HCT116 (cell line): ENCODE results near the gene RNF126. TPM values are rescaled to one million over a fixed set of nuclear protein-coding genes. Genes with fewer than 3 reads are reported as not detected.

Experiments used
- ATAC-seq: fragments of 200-7000 bp; cut with Tn5 transposase; 2 replicates; pipeline ENCODE4 v1.9.1; 2020; ENCODE audit warnings: mild to moderate bottlenecking, moderate library complexity
- BruUV-seq: library from RNA; stranded (reverse); fragments of 400-500 nt; replicated peaks from 2 replicates; lab custom pipeline; 2021; lab: Mats Ljungman, UMichigan
- CTCF ChIA-PET: fragments of 300-600 bp; sonication (Branson Sonifier 250); formaldehyde crosslinking; loops from one replicate; lab custom pipeline; 2021; ENCODE audit warnings: antibody characterized with exemption; lab: Charles Lee
- POLR2A ChIA-PET: fragments of 300-600, 350-600 bp; sonication (Branson Sonifier 250); formaldehyde crosslinking; loops from one replicate; lab custom pipeline; 2021; ENCODE audit warnings: antibody characterized with exemption; lab: Charles Lee
- RAD21 ChIA-PET, 2 experiments: fragments of 300-600 bp; sonication (Branson Sonifier 250); formaldehyde crosslinking; loops; one replicate each; lab custom pipeline; 2023; ENCODE audit warnings: low total read pairs in 2 of 2; ENCODE audit not compliant: uncharacterized antibody in 2 of 2, unreplicated experiment in 2 of 2, low non-redundant PET in 1 of 2; lab: Charles Lee
- DNase-seq: peaks from one replicate; pipeline ENCODE4 v3.0.0-alpha.2; 2010; ENCODE audit warnings: low read depth, low spot score
- H2AFZ ChIP-seq: fragments of 200-600 bp; shearing (Covaris generic), sonication (generic); 2 replicates; pipeline ENCODE4 v1.6.1; 2017; ENCODE audit warnings: low read depth, mixed run types, mixed read lengths, antibody characterized with exemption, low read length; ENCODE audit not compliant: poor library complexity, severe bottlenecking
- H3K27ac ChIP-seq: 2 replicates; pipeline ENCODE4 v1.5.1; 2012; ENCODE audit warnings: low read depth, low read length
- H3K27me3 ChIP-seq: fragments of 200-600 bp; sonication (generic); 2 replicates; pipeline ENCODE4 v1.6.1; 2016; ENCODE audit warnings: mixed run types, low read length, mixed read lengths; ENCODE audit not compliant: insufficient read depth
- H3K36me3 ChIP-seq, 2 experiments: fragments of 200-500 bp in 1 of 2; fragments of 200-600 bp in 1 of 2; sonication (Bioruptor generic) in 1 of 2; sonication (generic) in 1 of 2; 2 replicates each; pipeline versions ENCODE4 v1.5.1 to v1.6.1; 2014 to 2016; ENCODE audit warnings: low read length in 2 of 2, inconsistent platforms in 1 of 2, mixed read lengths in 1 of 2, mixed run types in 1 of 2; ENCODE audit not compliant: insufficient read depth in 2 of 2, control insufficient read depth in 1 of 2
- H3K4me1 ChIP-seq, 2 experiments: fragments of 200-600 bp in 1 of 2; sonication (generic) in 1 of 2; 2 replicates each; pipeline versions ENCODE4 v1.5.1 to v1.6.1; 2012 to 2017; ENCODE audit warnings: low read length in 2 of 2, inconsistent platforms in 1 of 2, mild to moderate bottlenecking in 1 of 2, mixed read lengths in 1 of 2, mixed run types in 1 of 2, moderate library complexity in 1 of 2; ENCODE audit not compliant: insufficient read depth in 2 of 2, control insufficient read depth in 1 of 2
- H3K4me2 ChIP-seq: fragments of 200-600 bp; sonication (generic); 2 replicates; pipeline ENCODE4 v1.6.1; 2017; ENCODE audit warnings: mixed run types, low read length, mixed read lengths
- H3K4me3 ChIP-seq, 2 experiments: fragments of 200-600 bp in 1 of 2; sonication (generic) in 1 of 2; replicated peaks in 1 of 2; 2 replicates each; pipeline ENCODE4 v1.5.1; 2011 to 2016; ENCODE audit warnings: low read length in 2 of 2, control low read depth in 1 of 2, low read depth in 1 of 2, mild to moderate bottlenecking in 1 of 2, mixed read lengths in 1 of 2, mixed run types in 1 of 2
- H3K79me2 ChIP-seq: fragments of 200-600 bp; sonication (generic); 2 replicates; pipeline ENCODE4 v1.6.1; 2017; ENCODE audit warnings: mild to moderate bottlenecking, mixed run types, low read length, moderate library complexity, mixed read lengths; ENCODE audit not compliant: insufficient read depth
- H3K9ac ChIP-seq: fragments of 200-600 bp; sonication (generic); 2 replicates; pipeline ENCODE4 v1.6.1; 2016; ENCODE audit warnings: low read length, mixed read lengths
- H3K9me2 ChIP-seq: fragments of 200-600 bp; sonication (generic), shearing (Covaris generic); 2 replicates; pipeline ENCODE4 v1.6.1; 2017; ENCODE audit warnings: mixed run types, mild to moderate bottlenecking, moderate library complexity; ENCODE audit not compliant: insufficient read depth
- H3K9me3 ChIP-seq, 2 experiments: fragments of 200-500 bp in 1 of 2; fragments of 200-600 bp in 1 of 2; sonication (Bioruptor generic) in 1 of 2; sonication (generic) in 1 of 2; 2 replicates each; pipeline ENCODE4 v1.6.1; 2014 to 2017; ENCODE audit warnings: low read length in 2 of 2, mixed read lengths in 2 of 2, inconsistent platforms in 1 of 2, low read depth in 1 of 2, mild to moderate bottlenecking in 1 of 2, mixed run types in 1 of 2, moderate library complexity in 1 of 2; ENCODE audit not compliant: control insufficient read depth in 1 of 2, insufficient read depth in 1 of 2
- H4K20me1 ChIP-seq: fragments of 200-600 bp; sonication (generic), shearing (Covaris generic); 2 replicates; pipeline ENCODE4 v1.6.1; 2017; ENCODE audit warnings: mixed run types, mild to moderate bottlenecking, moderate library complexity; ENCODE audit not compliant: insufficient read depth
- CEBPB ChIP-seq: IDR thresholded peaks from 2 replicates; pipeline ENCODE4 v1.6.1; 2012; ENCODE audit warnings: low read depth
- EGR1 ChIP-seq: IDR thresholded peaks from 2 replicates; pipeline ENCODE4 v1.6.1; 2012; ENCODE audit warnings: low read depth
- EZH2phosphoT487 ChIP-seq: fragments of 200-600 bp; IDR thresholded peaks from 2 replicates; pipeline ENCODE4 v1.6.1; 2018; ENCODE audit warnings: antibody characterized with exemption, borderline replicate concordance
- POLR2A ChIP-seq: IDR thresholded peaks from 2 replicates; pipeline ENCODE4 v1.7.0; 2011; ENCODE audit warnings: borderline replicate concordance; ENCODE audit not compliant: insufficient read depth, insufficient read length; ENCODE audit errors: extremely low read depth
- SP1 ChIP-seq: IDR thresholded peaks from 2 replicates; pipeline ENCODE4 v1.6.1; 2012; ENCODE audit warnings: low read depth
- SRF ChIP-seq: IDR thresholded peaks from 2 replicates; pipeline ENCODE4 v1.6.1; 2012; ENCODE audit warnings: low read depth
- TCF7L2 ChIP-seq: IDR thresholded peaks from 2 replicates; pipeline ENCODE4 v1.7.0; 2011; ENCODE audit warnings: borderline replicate concordance, inconsistent platforms; ENCODE audit not compliant: insufficient read depth, insufficient read length; ENCODE audit errors: extremely low read depth
- intact Hi-C: fragments of 100-400 bp; cut with micrococcal nuclease; formaldehyde crosslinking; loops from 2 replicates; pipeline ENCODE4 v1.10.0; 2022
- total RNA-seq: library from RNA; stranded (reverse); gene quantifications from one replicate; pipeline ENCODE4 v1.2.1, GENCODE V29; 2021; ENCODE audit not compliant: unreplicated experiment

Gene RNF126
- total RNA-seq, 1 experiment from 2014 or later: 93.8 TPM

- Histone ChIP-seq H3K4me3 (no peak overlapping the region), H3K9me3 (peaks cover 0 to 10% of the 10 kb centered on the region in 2 experiments; a peak in 1 of 4 replicates), H3K4me2 (no peak overlapping the region), H3K36me3 (no peaks in the 10 kb centered on the region), H3K4me1 (no peaks in the 10 kb centered on the region), H3K9me2 (no peaks in the 10 kb centered on the region), H3K27ac (no peak overlapping the region), H2AFZ (no peak overlapping the region), H4K20me1 (no peaks in the 10 kb centered on the region), H3K27me3 (no peaks in the 10 kb centered on the region), H3K9ac (no peak overlapping the region), H3K79me2 (no peaks in the 10 kb centered on the region)
- RAD21 ChIA-PET: no interaction called here
- no TSS peak for BruUV-seq
- ATAC-seq: no peak
- DNase-seq: no peak
- TF ChIP-seq CEBPB: no peak
- TF ChIP-seq EGR1: no peak
- no peak for TF ChIP-seq TCF7L2
- TF ChIP-seq SP1: no peak
- no peak for TF ChIP-seq POLR2A
- TF ChIP-seq SRF: no peak
- no peak for TF ChIP-seq EZH2phosphoT487
- intact Hi-C loops: no loop called here
- POLR2A ChIA-PET: no interaction called here
- CTCF ChIA-PET: no interaction called here
Measured at GRCh38 chr19:601310-601709, 61.7 kb downstream of the RNF126 start.

Other genes starting within 250 kb of the RNF126 start
- 2.5 TPM for gene SHC2, start 202.2 kb downstream of the RNF126 start, total RNA-seq
- 0.57 TPM for gene MADCAM1, start 166.7 kb downstream of the RNF126 start, total RNA-seq
- gene TPGS1, start 155.7 kb downstream of the RNF126 start, total RNA-seq: 19.1 TPM
- 87.4 TPM for gene CDC34, start 131.5 kb downstream of the RNF126 start, total RNA-seq
- 0.59 TPM for gene GZMM, start 119.2 kb downstream of the RNF126 start, total RNA-seq
- 603 TPM for gene BSG, start 90.6 kb downstream of the RNF126 start, total RNA-seq
- 2.4 TPM for gene HCN2, start 73.3 kb downstream of the RNF126 start, total RNA-seq
- 138 TPM for gene POLRMT, start 29.7 kb downstream of the RNF126 start, total RNA-seq
- 1.5 TPM for gene FGF22, start 23.3 kb downstream of the RNF126 start, total RNA-seq
- 29.1 TPM for gene FSTL3, start 13.2 kb upstream of the RNF126 start, total RNA-seq
- not detected for gene PRSS57, start 32.2 kb upstream of the RNF126 start, total RNA-seq
- gene PALM, start 45.7 kb upstream of the RNF126 start, total RNA-seq: 43.7 TPM
- 38.2 TPM for gene MISP, start 87.9 kb upstream of the RNF126 start, total RNA-seq
- 676 TPM for gene PTBP1, start 134.2 kb upstream of the RNF126 start, total RNA-seq
- 0.27 TPM for gene PLPPR3, start 158.7 kb upstream of the RNF126 start, total RNA-seq
- gene AZU1, start 164.6 kb upstream of the RNF126 start, total RNA-seq: not detected
- gene PRTN3, start 177.8 kb upstream of the RNF126 start, total RNA-seq: 2.7 TPM
- not detected for gene ELANE, start 189.1 kb upstream of the RNF126 start, total RNA-seq
- gene CFD, start 196.4 kb upstream of the RNF126 start, total RNA-seq: 80.2 TPM
- 73.6 TPM for gene MED16, start 230.0 kb upstream of the RNF126 start, total RNA-seq
- not detected for gene RNU6-9, start 230.3 kb upstream of the RNF126 start, total RNA-seq